Nephron progenitor cell (in vitro differentiated cells): ENCODE data around the gene GOLGA6B.

Source experiments
- DNase-seq: peaks from one replicate; pipeline ENCODE4 v3.0.0; 2021
- H3K27ac Mint-ChIP-seq: 2 replicates; pipeline ENCODE4 v1.8.0; 2021; ENCODE audit warnings: mild to moderate bottlenecking, moderate library complexity, mixed read lengths
- H3K27me3 Mint-ChIP-seq: 2 replicates; pipeline ENCODE4 v1.8.0; 2021; ENCODE audit warnings: mild to moderate bottlenecking, low read depth, mixed read lengths; ENCODE audit not compliant: poor library complexity
- H3K36me3 Mint-ChIP-seq: 2 replicates; pipeline ENCODE4 v1.8.0; 2021; ENCODE audit warnings: low read depth, mixed read lengths
- H3K4me1 Mint-ChIP-seq: 2 replicates; pipeline ENCODE4 v1.8.0; 2021; ENCODE audit warnings: mixed read lengths
- H3K4me3 Mint-ChIP-seq: 2 replicates; pipeline ENCODE4 v1.8.0; 2021; ENCODE audit warnings: mild to moderate bottlenecking, moderate library complexity, mixed read lengths
- H3K9me3 Mint-ChIP-seq: 2 replicates; pipeline ENCODE4 v1.8.0; 2021; ENCODE audit warnings: mild to moderate bottlenecking, moderate library complexity, mixed read lengths
- TF ChIP-seq, protein P1 (sequence below): fragments of 200-600 bp; sonication (generic); IDR thresholded peaks from 2 replicates; pipeline ENCODE4 v1.5.0; 2021; ENCODE audit warnings: antibody characterized with exemption

GOLGA6B gene

DNA sequence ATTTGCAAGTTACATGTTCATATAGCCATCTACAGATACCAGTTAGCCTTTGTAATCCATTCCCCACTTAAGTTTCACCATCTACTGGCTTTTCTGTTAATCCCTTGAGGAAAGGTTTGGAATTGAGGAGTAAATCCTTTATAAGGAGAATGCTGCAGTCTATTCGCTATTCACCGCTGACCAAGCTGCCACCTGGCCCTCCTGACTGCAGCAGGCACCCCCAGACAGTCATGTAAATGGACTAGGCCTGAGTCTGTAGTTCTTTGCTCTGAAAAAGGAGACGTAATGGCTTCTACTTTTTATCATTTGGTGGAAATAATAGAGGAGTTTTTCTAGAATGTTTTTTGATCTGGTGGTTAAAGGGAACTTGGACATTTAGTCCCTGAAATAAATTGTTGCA lies 28.3 kb downstream of the GOLGA6B start:
- Mint-ChIP-seq H3K36me3 (no peaks in the 10 kb centered on the region), H3K4me3 (no peak overlapping the region), H3K9me3 (no peaks in the 10 kb centered on the region), H3K4me1 (peaks cover 15% of the 10 kb centered on the region), H3K27ac (no peak overlapping the region), H3K27me3 (peaks cover 43% of the 10 kb centered on the region)
- TF ChIP-seq, protein P1, sequence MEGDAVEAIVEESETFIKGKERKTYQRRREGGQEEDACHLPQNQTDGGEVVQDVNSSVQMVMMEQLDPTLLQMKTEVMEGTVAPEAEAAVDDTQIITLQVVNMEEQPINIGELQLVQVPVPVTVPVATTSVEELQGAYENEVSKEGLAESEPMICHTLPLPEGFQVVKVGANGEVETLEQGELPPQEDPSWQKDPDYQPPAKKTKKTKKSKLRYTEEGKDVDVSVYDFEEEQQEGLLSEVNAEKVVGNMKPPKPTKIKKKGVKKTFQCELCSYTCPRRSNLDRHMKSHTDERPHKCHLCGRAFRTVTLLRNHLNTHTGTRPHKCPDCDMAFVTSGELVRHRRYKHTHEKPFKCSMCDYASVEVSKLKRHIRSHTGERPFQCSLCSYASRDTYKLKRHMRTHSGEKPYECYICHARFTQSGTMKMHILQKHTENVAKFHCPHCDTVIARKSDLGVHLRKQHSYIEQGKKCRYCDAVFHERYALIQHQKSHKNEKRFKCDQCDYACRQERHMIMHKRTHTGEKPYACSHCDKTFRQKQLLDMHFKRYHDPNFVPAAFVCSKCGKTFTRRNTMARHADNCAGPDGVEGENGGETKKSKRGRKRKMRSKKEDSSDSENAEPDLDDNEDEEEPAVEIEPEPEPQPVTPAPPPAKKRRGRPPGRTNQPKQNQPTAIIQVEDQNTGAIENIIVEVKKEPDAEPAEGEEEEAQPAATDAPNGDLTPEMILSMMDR = no peak
- DNase-seq = no peak

- no peak for DNase-seq
- H3K9me3 Mint-ChIP-seq = no peaks in the 10 kb centered on the region
- H3K4me3 Mint-ChIP-seq = peak overlapping the region; percentile 95
- TF ChIP-seq, protein P1 = no peak
- no peaks in the 10 kb centered on the region for H3K36me3 Mint-ChIP-seq
- H3K27me3 Mint-ChIP-seq = peaks cover 16% of the 10 kb centered on the region
- H3K4me1 Mint-ChIP-seq = peaks cover 15% of the 10 kb centered on the region
- peak overlapping the region; percentile 97 for H3K27ac Mint-ChIP-seq
Measured at GRCh38 chr15:72685301-72685924, 30.9 kb downstream of the GOLGA6B start.

GRCh38 chr15:72685925-72686794 lies 31.7 kb downstream of the GOLGA6B start, which contains the start of the genes BBS4 and HIGD2B:
TSS of gene BBS4 (plus strand) at chr15:72686207. CDS start at chr15:72686228, 21 bp downstream.
TSS of gene HIGD2B (minus strand) at chr15:72686182. CDS start at chr15:72676374, 9,808 bp downstream.
- Mint-ChIP-seq H3K4me3 (peak within 1 kb of the TSS; percentile 95), H3K9me3 (no peaks in the 10 kb centered on the region), H3K27me3 (peaks cover 9% of the 10 kb centered on the region), H3K36me3 (no peaks in the 10 kb centered on the region), H3K4me1 (peaks cover 15% of the 10 kb centered on the region), H3K27ac (peak within 1 kb of the TSS; percentile 97)
- DNase-seq = peak; percentile 90
- TF ChIP-seq, protein P1 = no peak

GRCh38 chr15:72688697-72689096 lies 34.2 kb downstream of the GOLGA6B start:
- Mint-ChIP-seq H3K27ac (no peak overlapping the region), H3K4me1 (peaks cover 15% of the 10 kb centered on the region), H3K4me3 (peak overlapping the region; percentile 41), H3K9me3 (no peaks in the 10 kb centered on the region), H3K27me3 (no peaks in the 10 kb centered on the region), H3K36me3 (peaks cover 4% of the 10 kb centered on the region)
- TF ChIP-seq, protein P1 = no peak
- no peak for DNase-seq

GRCh38 chr15:72690938-72691337 lies 36.4 kb downstream of the GOLGA6B start:
- TF ChIP-seq, protein P1 = no peak
- H3K4me1 Mint-ChIP-seq = peaks cover 5% of the 10 kb centered on the region
- H3K9me3 Mint-ChIP-seq = no peaks in the 10 kb centered on the region
- peaks cover 10% of the 10 kb centered on the region for H3K36me3 Mint-ChIP-seq
- no peaks in the 10 kb centered on the region for H3K27me3 Mint-ChIP-seq
- no peak overlapping the region for H3K4me3 Mint-ChIP-seq
- H3K27ac Mint-ChIP-seq = no peak overlapping the region
- no peak for DNase-seq
